WTC11 (cell line): ENCODE measurements around the gene ZNF579. TPM values are rescaled to one million over a fixed set of nuclear protein-coding genes. Genes with fewer than 3 reads are reported as not detected.

Experiments used
- ATAC-seq: fragments of 200-7000 bp; cut with Tn5 transposase; 2 replicates; pipeline ENCODE4 v1.10.0; 2021; ENCODE audit warnings: mild to moderate bottlenecking, moderate library complexity
- CTCF ChIA-PET: fragments of 300-600 bp; sonication (Branson Sonifier 250); formaldehyde crosslinking; loops from one replicate; lab custom pipeline; 2021; ENCODE audit warnings: antibody characterized with exemption; lab: Charles Lee
- POLR2A ChIA-PET: fragments of 350-600 bp; sonication (Branson Sonifier 250); formaldehyde crosslinking; loops from one replicate; lab custom pipeline; 2021; ENCODE audit warnings: antibody characterized with exemption; lab: Charles Lee
- DNase-seq: peaks from one replicate; pipeline ENCODE4 v3.0.0; 2021; ENCODE audit warnings: low spot score
- H3K27ac Mint-ChIP-seq: 2 replicates; pipeline ENCODE4 v1.8.0; 2021; ENCODE audit warnings: mixed read lengths
- H3K27me3 Mint-ChIP-seq: 2 replicates; pipeline ENCODE4 v1.8.0; 2021; ENCODE audit warnings: low read depth, mild to moderate bottlenecking, moderate library complexity, mixed read lengths
- H3K36me3 Mint-ChIP-seq: 2 replicates; pipeline ENCODE4 v1.8.0; 2021; ENCODE audit warnings: mixed read lengths
- H3K4me1 Mint-ChIP-seq: 2 replicates; pipeline ENCODE4 v1.8.0; 2022; ENCODE audit warnings: mixed read lengths
- H3K4me3 Mint-ChIP-seq: 2 replicates; pipeline ENCODE4 v1.8.0; 2021; ENCODE audit warnings: mild to moderate bottlenecking, moderate library complexity, mixed read lengths
- H3K9me3 Mint-ChIP-seq: 2 replicates; pipeline ENCODE4 v1.8.0; 2021; ENCODE audit warnings: mixed read lengths
- CREM ChIP-seq: sonication (generic); formaldehyde crosslinking; IDR thresholded peaks from 2 replicates; pipeline ENCODE4 v1.8.1; 2022; ENCODE audit warnings: mild to moderate bottlenecking, missing genetic modification reagents, moderate library complexity
- E2F1 ChIP-seq: sonication (generic); formaldehyde crosslinking; IDR thresholded peaks from 2 replicates; pipeline ENCODE4 v1.8.0; 2022; ENCODE audit warnings: mild to moderate bottlenecking, missing genetic modification reagents
- IRF1 ChIP-seq: sonication (generic); formaldehyde crosslinking; IDR thresholded peaks from 2 replicates; pipeline ENCODE4 v1.8.0; 2023; ENCODE audit warnings: missing genetic modification reagents
- KAT7 ChIP-seq: sonication (generic); formaldehyde crosslinking; IDR thresholded peaks from 2 replicates; pipeline ENCODE4 v1.8.1; 2023; ENCODE audit warnings: missing genetic modification reagents, mild to moderate bottlenecking, borderline replicate concordance
- NFATC4 ChIP-seq: fragments of 250-450 bp; sonication (Bioruptor Pico); IDR thresholded peaks from 2 replicates; pipeline ENCODE4 v1.9.0; 2021; ENCODE audit warnings: mild to moderate bottlenecking
- NFE2L1 ChIP-seq: sonication (generic); formaldehyde crosslinking; IDR thresholded peaks from 2 replicates; pipeline ENCODE4 v1.8.1; 2023; ENCODE audit warnings: missing genetic modification reagents
- NFYB ChIP-seq: sonication (generic); formaldehyde crosslinking; conservative IDR thresholded peaks from 2 replicates; pipeline ENCODE4 v1.8.0; 2022; ENCODE audit warnings: low read depth, missing genetic modification reagents
- NR1H2 ChIP-seq: sonication (generic); formaldehyde crosslinking; IDR thresholded peaks from 2 replicates; pipeline ENCODE4 v1.9.0; 2021; ENCODE audit warnings: mild to moderate bottlenecking, moderate library complexity, missing genetic modification reagents
- SOX15 ChIP-seq: fragments of 250-450 bp; sonication (Bioruptor Pico); IDR thresholded peaks from 2 replicates; pipeline ENCODE4 v1.9.0; 2021; ENCODE audit warnings: mild to moderate bottlenecking
- STAT6 ChIP-seq: sonication (generic); formaldehyde crosslinking; conservative IDR thresholded peaks from 2 replicates; pipeline ENCODE4 v1.8.1; 2023; ENCODE audit warnings: mild to moderate bottlenecking, low read depth, missing genetic modification reagents, moderate library complexity
- TCF7 ChIP-seq: sonication (generic); formaldehyde crosslinking; IDR thresholded peaks from 2 replicates; pipeline ENCODE4 v1.8.0; 2022; ENCODE audit warnings: mild to moderate bottlenecking, low read depth, missing genetic modification reagents, moderate library complexity
- USF1 ChIP-seq: sonication (generic); formaldehyde crosslinking; IDR thresholded peaks from 2 replicates; pipeline ENCODE4 v1.8.0; 2022; ENCODE audit warnings: mild to moderate bottlenecking, missing genetic modification reagents
- ZNF396 ChIP-seq: fragments of 250-450 bp; sonication (Bioruptor Pico); IDR thresholded peaks from 2 replicates; pipeline ENCODE4 v1.8.0; 2021; ENCODE audit warnings: mild to moderate bottlenecking, moderate library complexity, borderline replicate concordance
- total RNA-seq: library from RNA; stranded (reverse); gene quantifications from 3 replicates; pipeline ENCODE4 v1.2.3, GENCODE V29; 2021
- TF ChIP-seq, protein P1 (sequence below): sonication (generic); formaldehyde crosslinking; IDR thresholded peaks from 2 replicates; pipeline ENCODE4 v1.8.0; 2022; ENCODE audit warnings: missing genetic modification reagents
- TF ChIP-seq, protein P2 (sequence below): fragments of 250-450 bp; sonication (Bioruptor Pico); IDR thresholded peaks from 2 replicates; pipeline ENCODE4 v1.9.0; 2021; ENCODE audit warnings: moderate library complexity, mild to moderate bottlenecking, inconsistent platforms, borderline replicate concordance
- TF ChIP-seq, protein P3 (sequence below): fragments of 250-450 bp; sonication (Bioruptor Pico); IDR thresholded peaks from 2 replicates; pipeline ENCODE4 v1.9.0; 2021; ENCODE audit warnings: mild to moderate bottlenecking

Gene ZNF579
- total RNA-seq, 1 experiment from 2014 or later = 30.0 TPM

GRCh38 chr19:55546011-55546410 is 34.6 kb downstream of the ZNF579 start:
- ATAC-seq (no peak), DNase-seq (no peak)
- H3K9me3 Mint-ChIP-seq = peaks cover 14% of the 10 kb centered on the region
- no peak overlapping the region for H3K4me3 Mint-ChIP-seq
- no peak overlapping the region for H3K27ac Mint-ChIP-seq
- no peak for TF ChIP-seq NFE2L1 (CRISPR knock-in tag)
- TF ChIP-seq SOX15 (CRISPR knock-in tag) = no peak
- no peak for TF ChIP-seq TCF7 (CRISPR knock-in tag)
- no peak for TF ChIP-seq CREM (CRISPR knock-in tag)
- no peaks in the 10 kb centered on the region for H3K36me3 Mint-ChIP-seq
- CTCF ChIA-PET = interaction anchor here (0.6 kb wide), 1 partner anchor 388 kb away, joined by 4 read pairs; the partner anchor contains the start of gene TNNI3
- peaks cover 3% of the 10 kb centered on the region; the same call in 1 of the 2 replicates for H3K27me3 Mint-ChIP-seq
- POLR2A ChIA-PET = no interaction called here
- peaks cover 30% of the 10 kb centered on the region for H3K4me1 Mint-ChIP-seq

DNA sequence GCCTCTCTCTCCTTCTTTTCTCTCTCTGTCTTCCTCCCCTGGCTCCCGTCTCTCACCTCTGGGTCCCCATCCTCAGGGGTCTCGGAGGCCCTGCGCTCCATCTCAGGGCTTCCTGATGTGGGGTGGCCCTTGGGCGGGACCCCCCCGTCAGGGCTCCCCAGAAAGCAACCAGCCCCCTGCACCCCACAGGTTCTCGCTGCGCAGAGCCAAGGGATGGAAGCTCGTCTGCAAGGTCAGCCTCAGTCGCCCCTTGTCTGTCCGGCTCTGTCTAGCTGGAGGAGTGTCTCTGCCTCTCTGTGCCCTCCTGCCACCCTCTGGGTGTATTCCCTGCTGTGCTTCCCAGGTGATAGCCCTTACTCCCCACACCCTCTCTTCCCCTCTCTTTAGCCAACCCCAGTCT is 35.2 kb downstream of the ZNF579 start, which contains the start of gene SBK3:
Gene SBK3, minus strand, starts transcription at position 101 of the 400 bp plus-strand sequence. Its CDS starts 0 bp downstream, at position 101.
- CTCF ChIA-PET = no interaction called here
- POLR2A ChIA-PET = no interaction called here
- ATAC-seq (no peak), DNase-seq (no peak)
- peaks cover 14% of the 10 kb centered on the region for H3K9me3 Mint-ChIP-seq
- H3K4me1 Mint-ChIP-seq = peaks cover 30% of the 10 kb centered on the region
- peaks cover 3% of the 10 kb centered on the region; the same call in 1 of the 2 replicates for H3K27me3 Mint-ChIP-seq
- TF ChIP-seq STAT6 (CRISPR knock-in tag) (no peak), NFATC4 (CRISPR knock-in tag) (no peak), USF1 (CRISPR knock-in tag) (no peak), ZNF396 (CRISPR knock-in tag) (no peak), IRF1 (CRISPR knock-in tag) (no peak)
- TF ChIP-seq, protein P1, sequence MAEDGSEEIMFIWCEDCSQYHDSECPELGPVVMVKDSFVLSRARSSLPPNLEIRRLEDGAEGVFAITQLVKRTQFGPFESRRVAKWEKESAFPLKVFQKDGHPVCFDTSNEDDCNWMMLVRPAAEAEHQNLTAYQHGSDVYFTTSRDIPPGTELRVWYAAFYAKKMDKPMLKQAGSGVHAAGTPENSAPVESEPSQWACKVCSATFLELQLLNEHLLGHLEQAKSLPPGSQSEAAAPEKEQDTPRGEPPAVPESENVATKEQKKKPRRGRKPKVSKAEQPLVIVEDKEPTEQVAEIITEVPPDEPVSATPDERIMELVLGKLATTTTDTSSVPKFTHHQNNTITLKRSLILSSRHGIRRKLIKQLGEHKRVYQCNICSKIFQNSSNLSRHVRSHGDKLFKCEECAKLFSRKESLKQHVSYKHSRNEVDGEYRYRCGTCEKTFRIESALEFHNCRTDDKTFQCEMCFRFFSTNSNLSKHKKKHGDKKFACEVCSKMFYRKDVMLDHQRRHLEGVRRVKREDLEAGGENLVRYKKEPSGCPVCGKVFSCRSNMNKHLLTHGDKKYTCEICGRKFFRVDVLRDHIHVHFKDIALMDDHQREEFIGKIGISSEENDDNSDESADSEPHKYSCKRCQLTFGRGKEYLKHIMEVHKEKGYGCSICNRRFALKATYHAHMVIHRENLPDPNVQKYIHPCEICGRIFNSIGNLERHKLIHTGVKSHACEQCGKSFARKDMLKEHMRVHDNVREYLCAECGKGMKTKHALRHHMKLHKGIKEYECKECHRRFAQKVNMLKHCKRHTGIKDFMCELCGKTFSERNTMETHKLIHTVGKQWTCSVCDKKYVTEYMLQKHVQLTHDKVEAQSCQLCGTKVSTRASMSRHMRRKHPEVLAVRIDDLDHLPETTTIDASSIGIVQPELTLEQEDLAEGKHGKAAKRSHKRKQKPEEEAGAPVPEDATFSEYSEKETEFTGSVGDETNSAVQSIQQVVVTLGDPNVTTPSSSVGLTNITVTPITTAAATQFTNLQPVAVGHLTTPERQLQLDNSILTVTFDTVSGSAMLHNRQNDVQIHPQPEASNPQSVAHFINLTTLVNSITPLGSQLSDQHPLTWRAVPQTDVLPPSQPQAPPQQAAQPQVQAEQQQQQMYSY (CRISPR knock-in tag) = no peak
- TF ChIP-seq, protein P2, sequence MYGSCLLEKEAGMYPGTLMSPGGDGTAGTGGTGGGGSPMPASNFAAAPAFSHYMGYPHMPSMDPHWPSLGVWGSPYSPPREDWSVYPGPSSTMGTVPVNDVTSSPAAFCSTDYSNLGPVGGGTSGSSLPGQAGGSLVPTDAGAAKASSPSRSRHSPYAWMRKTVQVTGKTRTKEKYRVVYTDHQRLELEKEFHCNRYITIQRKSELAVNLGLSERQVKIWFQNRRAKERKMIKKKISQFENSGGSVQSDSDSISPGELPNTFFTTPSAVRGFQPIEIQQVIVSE (CRISPR knock-in tag) = no peak
- H3K4me3 Mint-ChIP-seq = no peak within 1 kb of the TSS
- no peak within 1 kb of the TSS for H3K27ac Mint-ChIP-seq
- H3K36me3 Mint-ChIP-seq = no peaks in the 10 kb centered on the region

DNA sequence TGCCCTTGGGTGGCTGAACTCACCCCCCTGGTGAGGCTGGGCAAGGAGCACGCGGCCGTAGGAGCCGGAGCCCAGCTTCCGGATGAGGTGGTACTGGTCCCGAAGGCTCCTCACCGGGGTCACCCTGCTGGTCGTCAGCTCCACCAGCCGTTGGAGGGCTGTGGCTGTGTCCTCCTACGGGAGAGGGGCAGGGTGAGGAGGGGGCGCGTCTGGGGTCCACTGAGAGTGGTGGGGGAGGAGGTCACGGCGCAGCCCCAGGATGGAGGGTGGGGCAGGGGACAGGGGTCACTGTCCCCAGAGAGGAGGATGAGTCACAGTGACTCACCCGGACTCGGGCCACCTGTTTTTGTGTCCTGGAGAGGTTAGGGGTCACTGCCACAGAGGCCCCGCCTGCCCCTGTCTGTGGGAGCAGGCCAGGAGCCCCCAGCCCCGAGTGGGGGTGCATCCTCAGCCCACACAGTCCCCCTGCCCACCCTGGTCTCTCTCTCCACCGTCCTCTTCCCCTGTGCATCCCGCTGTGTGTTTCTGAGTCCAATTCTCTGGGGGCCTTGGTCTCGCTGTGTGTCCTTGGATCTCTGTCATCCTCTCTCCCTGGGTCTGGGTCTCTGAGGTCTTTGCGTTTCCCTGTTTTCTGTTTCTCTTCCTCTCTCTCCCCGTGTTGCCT is 35.7 kb downstream of the ZNF579 start:
- peaks cover 14% of the 10 kb centered on the region for H3K9me3 Mint-ChIP-seq
- ChIA-PET CTCF (no interaction called here), POLR2A (interaction anchor here (0.6 kb wide), 1 partner anchor 87 kb away, joined by 3 read pairs; no protein-coding TSS in a partner anchor)
- DNase-seq (no peak), ATAC-seq (no peak)
- no peak overlapping the region for H3K4me3 Mint-ChIP-seq
- H3K27ac Mint-ChIP-seq = no peak overlapping the region
- no peaks in the 10 kb centered on the region for H3K36me3 Mint-ChIP-seq
- H3K4me1 Mint-ChIP-seq = peaks cover 26% of the 10 kb centered on the region
- H3K27me3 Mint-ChIP-seq = peaks cover 6% of the 10 kb centered on the region; the same call in 1 of the 2 replicates
- TF ChIP-seq, protein P2 (CRISPR knock-in tag) = no peak
- TF ChIP-seq, protein P3, sequence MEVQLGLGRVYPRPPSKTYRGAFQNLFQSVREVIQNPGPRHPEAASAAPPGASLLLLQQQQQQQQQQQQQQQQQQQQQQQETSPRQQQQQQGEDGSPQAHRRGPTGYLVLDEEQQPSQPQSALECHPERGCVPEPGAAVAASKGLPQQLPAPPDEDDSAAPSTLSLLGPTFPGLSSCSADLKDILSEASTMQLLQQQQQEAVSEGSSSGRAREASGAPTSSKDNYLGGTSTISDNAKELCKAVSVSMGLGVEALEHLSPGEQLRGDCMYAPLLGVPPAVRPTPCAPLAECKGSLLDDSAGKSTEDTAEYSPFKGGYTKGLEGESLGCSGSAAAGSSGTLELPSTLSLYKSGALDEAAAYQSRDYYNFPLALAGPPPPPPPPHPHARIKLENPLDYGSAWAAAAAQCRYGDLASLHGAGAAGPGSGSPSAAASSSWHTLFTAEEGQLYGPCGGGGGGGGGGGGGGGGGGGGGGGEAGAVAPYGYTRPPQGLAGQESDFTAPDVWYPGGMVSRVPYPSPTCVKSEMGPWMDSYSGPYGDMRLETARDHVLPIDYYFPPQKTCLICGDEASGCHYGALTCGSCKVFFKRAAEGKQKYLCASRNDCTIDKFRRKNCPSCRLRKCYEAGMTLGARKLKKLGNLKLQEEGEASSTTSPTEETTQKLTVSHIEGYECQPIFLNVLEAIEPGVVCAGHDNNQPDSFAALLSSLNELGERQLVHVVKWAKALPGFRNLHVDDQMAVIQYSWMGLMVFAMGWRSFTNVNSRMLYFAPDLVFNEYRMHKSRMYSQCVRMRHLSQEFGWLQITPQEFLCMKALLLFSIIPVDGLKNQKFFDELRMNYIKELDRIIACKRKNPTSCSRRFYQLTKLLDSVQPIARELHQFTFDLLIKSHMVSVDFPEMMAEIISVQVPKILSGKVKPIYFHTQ (CRISPR knock-in tag) = no peak
- no peak for TF ChIP-seq E2F1 (CRISPR knock-in tag)
- TF ChIP-seq KAT7 = no peak
- no peak for TF ChIP-seq NR1H2 (CRISPR knock-in tag)
- no peak for TF ChIP-seq NFYB
